Measurements from ENCODE around the gene CLEC7A.

CLEC7A gene

GRCh38 chr12:10130042-10130441, at the start of gene CLEC7A:
TSS of gene CLEC7A (minus strand) at chr12:10130199. CDS start at chr12:10130082, 117 bp downstream.
- no peak for DNase-seq

- DNase-seq = no peak
These were observed 49.8 kb upstream of the CLEC7A start for GRCh38 chr12:10179776-10180181.

- DNase-seq = no peak
These were observed 48.8 kb upstream of the CLEC7A start, which contains the start of gene TMEM52B for GRCh38 chr12:10178821-10179220. TSS of gene TMEM52B (plus strand) at chr12:10179032. CDS start at chr12:10179575, 543 bp downstream.

GRCh38 chr12:10175846-10176636, 46.0 kb upstream of the CLEC7A start:
- DNase-seq = no peak

- no peak for DNase-seq
These were observed 45.1 kb upstream of the CLEC7A start for GRCh38 chr12:10174986-10175614.

- DNase-seq = no peak
These were observed 42.2 kb upstream of the CLEC7A start, which contains the start of gene OLR1 for GRCh38 chr12:10171973-10172728. TSS of gene OLR1 (minus strand) at chr12:10172132. CDS start at chr12:10172077, 55 bp downstream.

- no peak for DNase-seq
These were observed 40.2 kb upstream of the CLEC7A start for GRCh38 chr12:10170216-10170615.

- DNase-seq = no peak
These were observed 39.1 kb upstream of the CLEC7A start for GRCh38 chr12:10169104-10169503.

GRCh38 chr12:10167599-10167998, 37.6 kb upstream of the CLEC7A start:
- DNase-seq = no peak

- DNase-seq = no peak
These were observed 35.4 kb upstream of the CLEC7A start for GRCh38 chr12:10165421-10165820.

GRCh38 chr12:10163084-10163483, 33.1 kb upstream of the CLEC7A start:
- DNase-seq = no peak

- no peak for DNase-seq
These were observed 30.8 kb upstream of the CLEC7A start for GRCh38 chr12:10160617-10161385.

GRCh38 chr12:10159280-10159679, 29.3 kb upstream of the CLEC7A start:
- no peak for DNase-seq

GRCh38 chr12:10158406-10158805, 28.4 kb upstream of the CLEC7A start:
- no peak for DNase-seq

- DNase-seq = no peak
These were observed 26.0 kb upstream of the CLEC7A start for GRCh38 chr12:10155966-10156365.

GRCh38 chr12:10154145-10154496, 24.1 kb upstream of the CLEC7A start:
- no peak for DNase-seq

GRCh38 chr12:10153271-10154144, 23.5 kb upstream of the CLEC7A start:
- DNase-seq = peak; percentile 6 to 42

GRCh38 chr12:10151621-10152020, 21.6 kb upstream of the CLEC7A start:
- no peak for DNase-seq

- DNase-seq = no peak
These were observed 17.9 kb upstream of the CLEC7A start for GRCh38 chr12:10147714-10148403.

- no peak for DNase-seq
These were observed 13.1 kb upstream of the CLEC7A start for GRCh38 chr12:10142976-10143589.

GRCh38 chr12:10140001-10140400, 10.0 kb upstream of the CLEC7A start:
- peak; percentile 49 to 52 for DNase-seq

Data from Kasumi-1 (cell line).